ENCODE data around the gene CFAP57.
"Not testable (repeated sequence)": the region's sequence is repeated elsewhere in the genome, so short reads cannot be mapped to it uniquely, and the experiment has no call there.

Gene CFAP57

GRCh38 chr1:43205671-43206070 is 33.5 kb downstream of the CFAP57 start:
- peaks cover 26% of the 10 kb centered on the region for H3K4me1 ChIP-seq (ENCODE audit: control insufficient read depth, insufficient read depth, low read length)
- H3K9me3 ChIP-seq (ENCODE audit: control insufficient read depth, insufficient read depth, low read depth, low read length) = no peaks in the 10 kb centered on the region
- H3K27ac ChIP-seq (ENCODE audit: low read depth, low read length) = no peak overlapping the region
- H3K9ac ChIP-seq (ENCODE audit: low read length) = no peak overlapping the region
- no peaks in the 10 kb centered on the region for H3K36me3 ChIP-seq (ENCODE audit: control insufficient read depth, insufficient read depth, low read length)
- H3K27me3 ChIP-seq (ENCODE audit: control insufficient read depth, insufficient read depth, low read length) = no peaks in the 10 kb centered on the region
- no peak overlapping the region for H3K4me3 ChIP-seq (ENCODE audit: low read depth, low read length)

- Histone ChIP-seq H3K9ac (ENCODE audit: low read length) (peak overlapping the region; percentile 80), H3K4me3 (ENCODE audit: low read depth, low read length) (peak overlapping the region; percentile 37; the same call in 1 of the 2 replicates), H3K4me1 (ENCODE audit: control insufficient read depth, insufficient read depth, low read length) (peaks cover 26% of the 10 kb centered on the region)
These were observed 34.6 kb downstream of the CFAP57 start for GRCh38 chr1:43206600-43207228.

GRCh38 chr1:43207229-43207853 is 35.2 kb downstream of the CFAP57 start:
- peak overlapping the region; percentile 67; the same call in 1 of the 2 replicates for H3K27ac ChIP-seq (ENCODE audit: low read depth, low read length)
- H3K4me3 ChIP-seq (ENCODE audit: low read depth, low read length) = peak overlapping the region; percentile 17; the same call in 1 of the 2 replicates

More at GRCh38 chr1:43206600-43207228, 34.6 kb downstream of the CFAP57 start:
- H3K36me3 ChIP-seq (ENCODE audit: control insufficient read depth, insufficient read depth, low read length) = no peaks in the 10 kb centered on the region
- H3K9me3 ChIP-seq (ENCODE audit: control insufficient read depth, insufficient read depth, low read depth, low read length) = no peaks in the 10 kb centered on the region
- H3K27ac ChIP-seq (ENCODE audit: low read depth, low read length) = peak overlapping the region; percentile 67
- no peaks in the 10 kb centered on the region for H3K27me3 ChIP-seq (ENCODE audit: control insufficient read depth, insufficient read depth, low read length)

GRCh38 chr1:43208277-43208676 is 36.1 kb downstream of the CFAP57 start:
- H3K36me3 ChIP-seq (ENCODE audit: control insufficient read depth, insufficient read depth, low read length); H3K4me3 ChIP-seq (ENCODE audit: low read depth, low read length); H3K9me3 ChIP-seq (ENCODE audit: control insufficient read depth, insufficient read depth, low read depth, low read length); H3K27me3 ChIP-seq (ENCODE audit: control insufficient read depth, insufficient read depth, low read length); H3K9ac ChIP-seq (ENCODE audit: low read length); H3K27ac ChIP-seq (ENCODE audit: low read depth, low read length): not testable (repeated sequence)
- H3K4me1 ChIP-seq (ENCODE audit: control insufficient read depth, insufficient read depth, low read length) = peaks cover 26% of the 10 kb centered on the region

More at GRCh38 chr1:43207229-43207853, 35.2 kb downstream of the CFAP57 start:
- H3K9ac ChIP-seq (ENCODE audit: low read length) = peak overlapping the region; percentile 73
- no peaks in the 10 kb centered on the region for H3K9me3 ChIP-seq (ENCODE audit: control insufficient read depth, insufficient read depth, low read depth, low read length)
- H3K4me1 ChIP-seq (ENCODE audit: control insufficient read depth, insufficient read depth, low read length) = peaks cover 26% of the 10 kb centered on the region
- H3K27me3 ChIP-seq (ENCODE audit: control insufficient read depth, insufficient read depth, low read length) = no peaks in the 10 kb centered on the region
- H3K36me3 ChIP-seq (ENCODE audit: control insufficient read depth, insufficient read depth, low read length) = no peaks in the 10 kb centered on the region

GRCh38 chr1:43214501-43215444 is 42.6 kb downstream of the CFAP57 start:
- Histone ChIP-seq H3K27ac (ENCODE audit: low read depth, low read length) (no peak overlapping the region), H3K4me3 (ENCODE audit: low read depth, low read length) (no peak overlapping the region), H3K4me1 (ENCODE audit: control insufficient read depth, insufficient read depth, low read length) (no peaks in the 10 kb centered on the region), H3K9me3 (ENCODE audit: control insufficient read depth, insufficient read depth, low read depth, low read length) (no peaks in the 10 kb centered on the region), H3K9ac (ENCODE audit: low read length) (no peak overlapping the region), H3K27me3 (ENCODE audit: control insufficient read depth, insufficient read depth, low read length) (no peaks in the 10 kb centered on the region), H3K36me3 (ENCODE audit: control insufficient read depth, insufficient read depth, low read length) (no peaks in the 10 kb centered on the region)

GRCh38 chr1:43217747-43218146 is 45.6 kb downstream of the CFAP57 start:
- H3K27me3 ChIP-seq (ENCODE audit: control insufficient read depth, insufficient read depth, low read length) = no peaks in the 10 kb centered on the region
- no peaks in the 10 kb centered on the region for H3K4me1 ChIP-seq (ENCODE audit: control insufficient read depth, insufficient read depth, low read length)
- H3K9me3 ChIP-seq (ENCODE audit: control insufficient read depth, insufficient read depth, low read depth, low read length) = no peaks in the 10 kb centered on the region
- H3K36me3 ChIP-seq (ENCODE audit: control insufficient read depth, insufficient read depth, low read length) = no peaks in the 10 kb centered on the region
- H3K27ac ChIP-seq (ENCODE audit: low read depth, low read length) = no peak overlapping the region
- H3K9ac ChIP-seq (ENCODE audit: low read length) = no peak overlapping the region
- H3K4me3 ChIP-seq (ENCODE audit: low read depth, low read length) = no peak overlapping the region

- Histone ChIP-seq H3K36me3 (ENCODE audit: control insufficient read depth, insufficient read depth, low read length) (no peaks in the 10 kb centered on the region), H3K9me3 (ENCODE audit: control insufficient read depth, insufficient read depth, low read depth, low read length) (no peaks in the 10 kb centered on the region), H3K4me3 (ENCODE audit: low read depth, low read length) (no peak overlapping the region), H3K27me3 (ENCODE audit: control insufficient read depth, insufficient read depth, low read length) (no peaks in the 10 kb centered on the region), H3K4me1 (ENCODE audit: control insufficient read depth, insufficient read depth, low read length) (no peaks in the 10 kb centered on the region), H3K27ac (ENCODE audit: low read depth, low read length) (no peak overlapping the region), H3K9ac (ENCODE audit: low read length) (no peak overlapping the region)
These were observed 49.0 kb downstream of the CFAP57 start for GRCh38 chr1:43220905-43221778.

GRCh38 chr1:43221797-43222196 is 49.7 kb downstream of the CFAP57 start:
- Histone ChIP-seq H3K4me1 (ENCODE audit: control insufficient read depth, insufficient read depth, low read length) (no peaks in the 10 kb centered on the region), H3K27ac (ENCODE audit: low read depth, low read length) (no peak overlapping the region), H3K9ac (ENCODE audit: low read length) (no peak overlapping the region), H3K36me3 (ENCODE audit: control insufficient read depth, insufficient read depth, low read length) (no peaks in the 10 kb centered on the region), H3K27me3 (ENCODE audit: control insufficient read depth, insufficient read depth, low read length) (no peaks in the 10 kb centered on the region), H3K9me3 (ENCODE audit: control insufficient read depth, insufficient read depth, low read depth, low read length) (no peaks in the 10 kb centered on the region), H3K4me3 (ENCODE audit: low read depth, low read length) (no peak overlapping the region)

- Histone ChIP-seq H3K36me3 (ENCODE audit: control insufficient read depth, insufficient read depth, low read length) (no peaks in the 10 kb centered on the region), H3K9ac (ENCODE audit: low read length) (no peak overlapping the region), H3K4me1 (ENCODE audit: control insufficient read depth, insufficient read depth, low read length) (no peaks in the 10 kb centered on the region), H3K27me3 (ENCODE audit: control insufficient read depth, insufficient read depth, low read length) (no peaks in the 10 kb centered on the region), H3K4me3 (ENCODE audit: low read depth, low read length) (no peak overlapping the region), H3K27ac (ENCODE audit: low read depth, low read length) (no peak overlapping the region), H3K9me3 (ENCODE audit: control insufficient read depth, insufficient read depth, low read depth, low read length) (no peaks in the 10 kb centered on the region)
These were observed 50.7 kb downstream of the CFAP57 start for GRCh38 chr1:43222879-43223278.

GRCh38 chr1:43225168-43225567 is 53.0 kb downstream of the CFAP57 start:
- no peak overlapping the region for H3K4me3 ChIP-seq (ENCODE audit: low read depth, low read length)
- no peaks in the 10 kb centered on the region for H3K36me3 ChIP-seq (ENCODE audit: control insufficient read depth, insufficient read depth, low read length)
- H3K4me1 ChIP-seq (ENCODE audit: control insufficient read depth, insufficient read depth, low read length) = peaks cover 3% of the 10 kb centered on the region; the same call in 1 of the 2 replicates
- no peaks in the 10 kb centered on the region for H3K9me3 ChIP-seq (ENCODE audit: control insufficient read depth, insufficient read depth, low read depth, low read length)
- no peak overlapping the region for H3K9ac ChIP-seq (ENCODE audit: low read length)
- no peak overlapping the region for H3K27ac ChIP-seq (ENCODE audit: low read depth, low read length)
- H3K27me3 ChIP-seq (ENCODE audit: control insufficient read depth, insufficient read depth, low read length) = no peaks in the 10 kb centered on the region

All from HUES6 (cell line).